HG02642 (cell line): ENCODE measurements around the gene POLE3.
"Not testable (repeated sequence)": the region's sequence is repeated elsewhere in the genome, so short reads cannot be mapped to it uniquely, and the experiment has no call there.

Experiments used
- ATAC-seq: cut with Tn5 transposase; IDR thresholded peaks from one replicate; pipeline ENCODE4 v1.9.1; 2021; ENCODE audit warnings: mild to moderate bottlenecking; ENCODE audit not compliant: unreplicated experiment, poor library complexity

The POLE3 gene

GRCh38 chr9:113406873-113407511 is 3.5 kb downstream of the POLE3 start:
- ATAC-seq, result not testable (repeated sequence)

- not testable (repeated sequence) for ATAC-seq
Measured at GRCh38 chr9:113406353-113406752, 4.1 kb downstream of the POLE3 start.

- ATAC-seq, result no peak
Measured at GRCh38 chr9:113403646-113404045, 6.8 kb downstream of the POLE3 start.

GRCh38 chr9:113401027-113401792 is 9.3 kb downstream of the POLE3 start, which contains the start of gene ALAD:
ALAD (minus strand) TSS chr9:113401284; CDS start chr9:113393559, 7,725 bp downstream.
- peak; percentile 99 for ATAC-seq

GRCh38 chr9:113399646-113400200 is 10.8 kb downstream of the POLE3 start:
- no peak for ATAC-seq

- no peak for ATAC-seq
Measured at GRCh38 chr9:113398796-113399195, 11.7 kb downstream of the POLE3 start.

GRCh38 chr9:113397203-113397631 is 13.3 kb downstream of the POLE3 start:
- ATAC-seq, result no peak

- ATAC-seq, result no peak
Measured at GRCh38 chr9:113395000-113395861, 15.2 kb downstream of the POLE3 start.

GRCh38 chr9:113393281-113393680 is 17.2 kb downstream of the POLE3 start:
- no peak for ATAC-seq

- ATAC-seq, result no peak
Measured at GRCh38 chr9:113391917-113392316, 18.6 kb downstream of the POLE3 start.

- no peak for ATAC-seq
Measured at GRCh38 chr9:113390192-113390960, 20.1 kb downstream of the POLE3 start.

GRCh38 chr9:113389451-113389850 is 21.0 kb downstream of the POLE3 start:
- no peak for ATAC-seq

GRCh38 chr9:113388833-113389232 is 21.6 kb downstream of the POLE3 start:
- no peak for ATAC-seq

- ATAC-seq, result no peak
Measured at GRCh38 chr9:113387560-113388230, 22.8 kb downstream of the POLE3 start.

- ATAC-seq, result no peak
Measured at GRCh38 chr9:113386571-113387393, 23.7 kb downstream of the POLE3 start.

- no peak for ATAC-seq
Measured at GRCh38 chr9:113381909-113382411, 28.5 kb downstream of the POLE3 start.

GRCh38 chr9:113381441-113381840 is 29.0 kb downstream of the POLE3 start:
- ATAC-seq, result not testable (repeated sequence)

- ATAC-seq, result peak; percentile 52
Measured at GRCh38 chr9:113380869-113381378, 29.6 kb downstream of the POLE3 start.
